Measurements from ENCODE around the gene NECAP2.
"Not testable (repeated sequence)": the region's sequence is repeated elsewhere in the genome, so short reads cannot be mapped to it uniquely, and the experiment has no call there.

GRCh38 chr1:16500466-16500865 lies 59.9 kb downstream of the NECAP2 start:
- TF ChIP-seq CTCF (IDR thresholded peaks at IDR 0.05); BHLHE40 (IDR thresholded peaks at IDR 0.05; ENCODE audit: low read depth, low read length); RNF2 (IDR thresholded peaks at IDR 0.05; ENCODE audit: borderline replicate concordance, low read depth); RCOR1 (IDR thresholded peaks at IDR 0.05; ENCODE audit: low read depth, low read length); ESRRA (IDR thresholded peaks at IDR 0.05; ENCODE audit: borderline replicate concordance, low read length); HMGXB4 (CRISPR knock-in tag; IDR thresholded peaks at IDR 0.05; ENCODE audit: borderline replicate concordance); REST (IDR thresholded peaks at IDR 0.05): not testable (repeated sequence)

Data from A549 (cell line).